GM12874 (cell line): Measurements from ENCODE around the gene ITPR2.

Source experiments
- CTCF ChIP-seq: IDR thresholded peaks from 2 replicates; pipeline ENCODE4 v1.5.1; 2011; ENCODE audit warnings: low read depth, mild to moderate bottlenecking, control low read depth, low read length, moderate library complexity; ENCODE audit not compliant: insufficient read depth

Gene ITPR2

GRCh38 chr12:26496170-26496569, 336.8 kb downstream of the ITPR2 start:
- TF ChIP-seq CTCF = no peak

- no peak for TF ChIP-seq CTCF
These were observed 339.3 kb downstream of the ITPR2 start for GRCh38 chr12:26493656-26494055.

GRCh38 chr12:26492406-26492805, 340.6 kb downstream of the ITPR2 start:
- TF ChIP-seq CTCF = no peak

- no peak for TF ChIP-seq CTCF
These were observed 343.1 kb downstream of the ITPR2 start for GRCh38 chr12:26489908-26490307.

GRCh38 chr12:26488351-26488750, 344.6 kb downstream of the ITPR2 start:
- TF ChIP-seq CTCF = no peak

GRCh38 chr12:26473291-26473690, 359.7 kb downstream of the ITPR2 start:
- no peak for TF ChIP-seq CTCF

GRCh38 chr12:26471560-26471959, 361.4 kb downstream of the ITPR2 start:
- TF ChIP-seq CTCF = no peak
